ENCODE data around the gene ZNF385C.
A peak's percentile ranks its signal among the peaks of the same experiment; 100 is the strongest.

ZNF385C gene

GRCh38 chr17:42104264-42104663 is 6.0 kb upstream of the ZNF385C start:
- no peak for DNase-seq (ENCODE audit: low read depth)
- H3K4me3 ChIP-seq (ENCODE audit: low read depth, low read length), result no peak overlapping the region
- TF ChIP-seq CTCF (IDR thresholded peaks at IDR 0.05; ENCODE audit: control insufficient read depth, extremely low read depth, insufficient read depth), result no peak

GRCh38 chr17:42103221-42103954 is 5.1 kb upstream of the ZNF385C start:
- no peak for DNase-seq (ENCODE audit: low read depth)
- H3K4me3 ChIP-seq (ENCODE audit: low read depth, low read length), result no peak overlapping the region
- no peak for TF ChIP-seq CTCF (IDR thresholded peaks at IDR 0.05; ENCODE audit: control insufficient read depth, extremely low read depth, insufficient read depth)

GRCh38 chr17:42101513-42102292 is 3.4 kb upstream of the ZNF385C start:
- peak; percentile 48 for TF ChIP-seq CTCF (IDR thresholded peaks at IDR 0.05; ENCODE audit: control insufficient read depth, extremely low read depth, insufficient read depth)
- no peak overlapping the region for H3K4me3 ChIP-seq (ENCODE audit: low read depth, low read length)
- no peak for DNase-seq (ENCODE audit: low read depth)

- DNase-seq (ENCODE audit: low read depth), result no peak
- no peak for TF ChIP-seq CTCF (IDR thresholded peaks at IDR 0.05; ENCODE audit: control insufficient read depth, extremely low read depth, insufficient read depth)
- H3K4me3 ChIP-seq (ENCODE audit: low read depth, low read length), result no peak overlapping the region
Observed at GRCh38 chr17:42098730-42099399, 592 bp upstream of the ZNF385C start.

- no peak for TF ChIP-seq CTCF (IDR thresholded peaks at IDR 0.05; ENCODE audit: control insufficient read depth, extremely low read depth, insufficient read depth)
- DNase-seq (ENCODE audit: low read depth), result no peak
Observed at GRCh38 chr17:42096360-42097111, 1.7 kb downstream of the ZNF385C start.

GRCh38 chr17:42094375-42095069 is 3.8 kb downstream of the ZNF385C start:
- TF ChIP-seq CTCF (IDR thresholded peaks at IDR 0.05; ENCODE audit: control insufficient read depth, extremely low read depth, insufficient read depth), result no peak
- DNase-seq (ENCODE audit: low read depth), result no peak
- H3K4me3 ChIP-seq (ENCODE audit: low read depth, low read length), result no peak overlapping the region

More at GRCh38 chr17:42096360-42097111, 1.7 kb downstream of the ZNF385C start:
- H3K4me3 ChIP-seq (ENCODE audit: low read depth, low read length), result no peak overlapping the region

All from LNCaP clone FGC (cell line).